Measurements from ENCODE around the gene GIMAP5.
"Not testable (repeated sequence)": the region's sequence is repeated elsewhere in the genome, so short reads cannot be mapped to it uniquely, and the experiment has no call there.

GIMAP5 gene

GRCh38 chr7:150766334-150766709, 29.1 kb downstream of the GIMAP5 start:
- Histone ChIP-seq H4K20me1 (ENCODE audit: control insufficient read depth, insufficient read depth, low read depth, low read length) (no peaks in the 10 kb centered on the region), H3K79me2 (ENCODE audit: control insufficient read depth, low read length) (no peaks in the 10 kb centered on the region), H3K4me2 (ENCODE audit: low read length) (no peak overlapping the region), H3K9me3 (ENCODE audit: control insufficient read depth, insufficient read depth, low read length) (no peaks in the 10 kb centered on the region), H3K4me3 (ENCODE audit: low read length) (no peak overlapping the region), H3K4me1 (ENCODE audit: control insufficient read depth, low read length) (no peaks in the 10 kb centered on the region), H3K9me2 (replicated peaks; ENCODE audit: control insufficient read depth, low read length) (no peaks in the 10 kb centered on the region), H3K27ac (ENCODE audit: low read depth, low read length) (no peak overlapping the region), H3K36me3 (ENCODE audit: control insufficient read depth, low read length) (no peaks in the 10 kb centered on the region), H3K27me3 (ENCODE audit: control insufficient read depth, low read length) (no peaks in the 10 kb centered on the region), H3F3A (ENCODE audit: control insufficient read depth, insufficient read depth) (no peaks in the 10 kb centered on the region)
- TF ChIP-seq EZH2phosphoT487 (IDR thresholded peaks at IDR 0.05; ENCODE audit: borderline replicate concordance, low read length) (no peak), CTCF (IDR thresholded peaks at IDR 0.05; ENCODE audit: low read depth, low read length, poor library complexity, severe bottlenecking) (no peak)

- Histone ChIP-seq H3F3A (ENCODE audit: control insufficient read depth, insufficient read depth) (no peaks in the 10 kb centered on the region), H3K9me2 (replicated peaks; ENCODE audit: control insufficient read depth, low read length) (no peaks in the 10 kb centered on the region), H3K27me3 (ENCODE audit: control insufficient read depth, low read length) (no peaks in the 10 kb centered on the region), H3K79me2 (ENCODE audit: control insufficient read depth, low read length) (no peaks in the 10 kb centered on the region), H3K4me2 (ENCODE audit: low read length) (no peak overlapping the region), H3K27ac (ENCODE audit: low read depth, low read length) (no peak overlapping the region), H3K9me3 (ENCODE audit: control insufficient read depth, insufficient read depth, low read length) (no peaks in the 10 kb centered on the region), H3K4me1 (ENCODE audit: control insufficient read depth, low read length) (no peaks in the 10 kb centered on the region), H3K36me3 (ENCODE audit: control insufficient read depth, low read length) (no peaks in the 10 kb centered on the region), H3K4me3 (ENCODE audit: low read length) (no peak overlapping the region), H4K20me1 (ENCODE audit: control insufficient read depth, insufficient read depth, low read depth, low read length) (no peaks in the 10 kb centered on the region)
- TF ChIP-seq CTCF (IDR thresholded peaks at IDR 0.05; ENCODE audit: low read depth, low read length, poor library complexity, severe bottlenecking) = no peak
- no peak for TF ChIP-seq EZH2phosphoT487 (IDR thresholded peaks at IDR 0.05; ENCODE audit: borderline replicate concordance, low read length)
These were observed 32.5 kb downstream of the GIMAP5 start for GRCh38 chr7:150769768-150770167.

- H3F3A ChIP-seq (ENCODE audit: control insufficient read depth, insufficient read depth); H4K20me1 ChIP-seq (ENCODE audit: control insufficient read depth, insufficient read depth, low read depth, low read length); H3K4me3 ChIP-seq (ENCODE audit: low read length): not testable (repeated sequence)
These were observed 36.9 kb downstream of the GIMAP5 start for GRCh38 chr7:150774131-150774530.

GRCh38 chr7:150778014-150778737, 41.0 kb downstream of the GIMAP5 start:
- Histone ChIP-seq H3K9me2 (replicated peaks; ENCODE audit: control insufficient read depth, low read length) (no peaks in the 10 kb centered on the region), H3K4me3 (ENCODE audit: low read length) (no peak overlapping the region), H3K4me2 (ENCODE audit: low read length) (no peak overlapping the region), H3K4me1 (ENCODE audit: control insufficient read depth, low read length) (no peaks in the 10 kb centered on the region), H3K27ac (ENCODE audit: low read depth, low read length) (no peak overlapping the region), H4K20me1 (ENCODE audit: control insufficient read depth, insufficient read depth, low read depth, low read length) (no peaks in the 10 kb centered on the region), H3K27me3 (ENCODE audit: control insufficient read depth, low read length) (peaks cover 22% of the 10 kb centered on the region), H3K36me3 (ENCODE audit: control insufficient read depth, low read length) (no peaks in the 10 kb centered on the region), H3F3A (ENCODE audit: control insufficient read depth, insufficient read depth) (no peaks in the 10 kb centered on the region), H3K79me2 (ENCODE audit: control insufficient read depth, low read length) (no peaks in the 10 kb centered on the region), H3K9me3 (ENCODE audit: control insufficient read depth, insufficient read depth, low read length) (no peaks in the 10 kb centered on the region)
- TF ChIP-seq EZH2phosphoT487 (IDR thresholded peaks at IDR 0.05; ENCODE audit: borderline replicate concordance, low read length) = no peak
- no peak for TF ChIP-seq CTCF (IDR thresholded peaks at IDR 0.05; ENCODE audit: low read depth, low read length, poor library complexity, severe bottlenecking)

More at GRCh38 chr7:150774131-150774530, 36.9 kb downstream of the GIMAP5 start:
- H3K27me3 ChIP-seq (ENCODE audit: control insufficient read depth, low read length); H3K9me2 ChIP-seq (replicated peaks; ENCODE audit: control insufficient read depth, low read length); H3K4me1 ChIP-seq (ENCODE audit: control insufficient read depth, low read length); H3K4me2 ChIP-seq (ENCODE audit: low read length); H3K27ac ChIP-seq (ENCODE audit: low read depth, low read length); H3K79me2 ChIP-seq (ENCODE audit: control insufficient read depth, low read length); H3K36me3 ChIP-seq (ENCODE audit: control insufficient read depth, low read length); H3K9me3 ChIP-seq (ENCODE audit: control insufficient read depth, insufficient read depth, low read length): not testable (repeated sequence)
